ENCODE results near the gene FYCO1. TPM values are rescaled to one million over a fixed set of nuclear protein-coding genes. Genes with fewer than 3 reads are reported as not detected.
A peak's percentile ranks its signal among the peaks of the same experiment; 100 is the strongest.
"Not testable (repeated sequence)": the region's sequence is repeated elsewhere in the genome, so short reads cannot be mapped to it uniquely, and the experiment has no call there.

FYCO1 gene
- 121 TPM for total RNA-seq
- long read RNA-seq, full-length matches to known transcripts = 8 of 145 reads
- long read RNA-seq, partial matches to known transcripts = 19 of 145 reads
- long read RNA-seq, other reads (novel, unspliced or antisense) = 118 of 145 reads

- no peak for TF ChIP-seq CTCF (IDR thresholded peaks at IDR 0.05; ENCODE audit: borderline replicate concordance)
- Histone ChIP-seq H3K9me3 (replicated peaks) (no peaks in the 10 kb centered on the region), H3K4me1 (peaks cover 57% of the 10 kb centered on the region), H3K27me3 (ENCODE audit: low read depth) (no peaks in the 10 kb centered on the region), H3K36me3 (no peaks in the 10 kb centered on the region), H3K27ac (replicated peaks) (peak within 1 kb of the TSS; percentile 96), H3K4me3 (peak within 1 kb of the TSS; percentile 94)
- intact Hi-C loops (cut with micrococcal nuclease) = no loop called here
- DNase-seq = peak; percentile 96
Measured at GRCh38 chr3:45995236-45996192, at the start of gene FYCO1. Gene FYCO1, minus strand, starts transcription at chr3:45995824. Its CDS starts 10,914 bp downstream, at chr3:45984910.

- no peaks in the 10 kb centered on the region for H3K4me1 ChIP-seq
- TF ChIP-seq CTCF (IDR thresholded peaks at IDR 0.05; ENCODE audit: borderline replicate concordance) = no peak
- no peaks in the 10 kb centered on the region for H3K27me3 ChIP-seq (ENCODE audit: low read depth)
- no peaks in the 10 kb centered on the region for H3K9me3 ChIP-seq (replicated peaks)
- intact Hi-C loops (cut with micrococcal nuclease) = no loop called here
- H3K36me3 ChIP-seq = no peaks in the 10 kb centered on the region
- no peak for DNase-seq
- no peak overlapping the region for H3K27ac ChIP-seq (replicated peaks)
- no peak overlapping the region for H3K4me3 ChIP-seq
Measured at GRCh38 chr3:46038916-46039315, 43.3 kb upstream of the FYCO1 start.

- H3K4me1 ChIP-seq; H3K4me3 ChIP-seq; H3K36me3 ChIP-seq; H3K9me3 ChIP-seq (replicated peaks); intact Hi-C loops (cut with micrococcal nuclease); H3K27me3 ChIP-seq (ENCODE audit: low read depth); H3K27ac ChIP-seq (replicated peaks); DNase-seq: not testable (repeated sequence)
Measured at GRCh38 chr3:46038071-46038470, 42.4 kb upstream of the FYCO1 start.

GRCh38 chr3:46036191-46036590 is 40.6 kb upstream of the FYCO1 start:
- TF ChIP-seq CTCF (IDR thresholded peaks at IDR 0.05; ENCODE audit: borderline replicate concordance) = no peak
- no peak for DNase-seq
- intact Hi-C loops (cut with micrococcal nuclease) = no loop called here
- H3K9me3 ChIP-seq (replicated peaks) = no peaks in the 10 kb centered on the region
- no peaks in the 10 kb centered on the region for H3K36me3 ChIP-seq
- no peak overlapping the region for H3K27ac ChIP-seq (replicated peaks)
- no peaks in the 10 kb centered on the region for H3K4me1 ChIP-seq
- H3K4me3 ChIP-seq = no peak overlapping the region
- no peaks in the 10 kb centered on the region for H3K27me3 ChIP-seq (ENCODE audit: low read depth)

- Histone ChIP-seq H3K4me1 (no peaks in the 10 kb centered on the region), H3K27me3 (ENCODE audit: low read depth) (no peaks in the 10 kb centered on the region), H3K4me3 (no peak overlapping the region), H3K9me3 (replicated peaks) (peaks cover 32% of the 10 kb centered on the region), H3K36me3 (no peaks in the 10 kb centered on the region), H3K27ac (replicated peaks) (no peak overlapping the region)
- intact Hi-C loops (cut with micrococcal nuclease) = no loop called here
- DNase-seq = no peak
- TF ChIP-seq CTCF (IDR thresholded peaks at IDR 0.05; ENCODE audit: borderline replicate concordance) = no peak
Measured at GRCh38 chr3:46031747-46032146, 36.1 kb upstream of the FYCO1 start.

GRCh38 chr3:46031269-46031668 is 35.6 kb upstream of the FYCO1 start:
- TF ChIP-seq CTCF (IDR thresholded peaks at IDR 0.05; ENCODE audit: borderline replicate concordance) = no peak
- Histone ChIP-seq H3K27ac (replicated peaks) (no peak overlapping the region), H3K9me3 (replicated peaks) (peaks cover 36% of the 10 kb centered on the region), H3K4me1 (no peaks in the 10 kb centered on the region), H3K4me3 (no peak overlapping the region), H3K36me3 (no peaks in the 10 kb centered on the region), H3K27me3 (ENCODE audit: low read depth) (no peaks in the 10 kb centered on the region)
- intact Hi-C loops (cut with micrococcal nuclease) = no loop called here
- DNase-seq = no peak

All from left ventricle myocardium inferior (tissue), 1 donor.